Epidermal melanocyte (primary cell): ENCODE data around the gene TMED8.
"Not testable (repeated sequence)": the region's sequence is repeated elsewhere in the genome, so short reads cannot be mapped to it uniquely, and the experiment has no call there.

Experiments
- DNase-seq: peaks from one replicate; pipeline ENCODE4 v3.0.0; 2011; ENCODE audit warnings: low spot score; ENCODE audit not compliant: insufficient read length

The TMED8 gene

GRCh38 chr14:77369285-77369684 is 7.6 kb downstream of the TMED8 start:
- no peak for DNase-seq

GRCh38 chr14:77364146-77364545 is 12.7 kb downstream of the TMED8 start:
- no peak for DNase-seq

- no peak for DNase-seq
Observed at GRCh38 chr14:77359626-77360025, 17.3 kb downstream of the TMED8 start.

GRCh38 chr14:77356899-77357298 is 20.0 kb downstream of the TMED8 start:
- no peak for DNase-seq

GRCh38 chr14:77355811-77356210 is 21.1 kb downstream of the TMED8 start:
- DNase-seq, result no peak

- no peak for DNase-seq
Observed at GRCh38 chr14:77353469-77354141, 23.3 kb downstream of the TMED8 start.

GRCh38 chr14:77347751-77348150 is 29.1 kb downstream of the TMED8 start:
- DNase-seq, result no peak

GRCh38 chr14:77346495-77346894 is 30.4 kb downstream of the TMED8 start:
- DNase-seq, result no peak

- no peak for DNase-seq
Observed at GRCh38 chr14:77344377-77344996, 32.4 kb downstream of the TMED8 start.

GRCh38 chr14:77343662-77344061 is 33.2 kb downstream of the TMED8 start:
- DNase-seq, result no peak

GRCh38 chr14:77342726-77343397 is 34.0 kb downstream of the TMED8 start:
- DNase-seq, result no peak

GRCh38 chr14:77340389-77340788 is 36.5 kb downstream of the TMED8 start:
- no peak for DNase-seq

- DNase-seq, result no peak
Observed at GRCh38 chr14:77339407-77339806, 37.5 kb downstream of the TMED8 start.

- DNase-seq, result no peak
Observed at GRCh38 chr14:77338302-77338701, 38.6 kb downstream of the TMED8 start.

GRCh38 chr14:77337880-77338279 is 39.0 kb downstream of the TMED8 start:
- no peak for DNase-seq

GRCh38 chr14:77337255-77337654 is 39.6 kb downstream of the TMED8 start:
- DNase-seq, result not testable (repeated sequence)

GRCh38 chr14:77335576-77335975 is 41.3 kb downstream of the TMED8 start:
- DNase-seq, result no peak

- no peak for DNase-seq
Observed at GRCh38 chr14:77329872-77330271, 47.0 kb downstream of the TMED8 start.

GRCh38 chr14:77327111-77327510 is 49.8 kb downstream of the TMED8 start:
- DNase-seq, result no peak

GRCh38 chr14:77325746-77326094 is 51.2 kb downstream of the TMED8 start:
- no peak for DNase-seq

- DNase-seq, result no peak
Observed at GRCh38 chr14:77324816-77325745, 51.8 kb downstream of the TMED8 start.

- no peak for DNase-seq
Observed at GRCh38 chr14:77324289-77324688, 52.6 kb downstream of the TMED8 start.
